Measurements from ENCODE around the gene TPRG1L.

Gene TPRG1L

GRCh38 chr1:3614755-3615742 lies 9.8 kb upstream of the TPRG1L start:
- TF ChIP-seq POLR2AphosphoS5 (IDR thresholded peaks at IDR 0.05; ENCODE audit: low read depth, low read length): no peak
- no peak for TF ChIP-seq SIN3A (IDR thresholded peaks at IDR 0.05; ENCODE audit: borderline replicate concordance, insufficient read depth, low read length)
- no peak for TF ChIP-seq REST (IDR thresholded peaks at IDR 0.05; ENCODE audit: insufficient read depth in 1 of 2, low read depth in 2 of 2, low read length in 2 of 2)
- no peak for TF ChIP-seq FOXP2 (optimal IDR thresholded peaks at IDR 0.05; ENCODE audit: borderline replicate concordance, extremely low read depth, extremely low read length, insufficient read depth)
- no peak for TF ChIP-seq TAF1 (IDR thresholded peaks at IDR 0.05; ENCODE audit: borderline replicate concordance, insufficient read depth, low read length)

- TF ChIP-seq POLR2AphosphoS5 (IDR thresholded peaks at IDR 0.05; ENCODE audit: low read depth, low read length): no peak
- TF ChIP-seq REST (IDR thresholded peaks at IDR 0.05; ENCODE audit: insufficient read depth in 1 of 2, low read depth in 2 of 2, low read length in 2 of 2): no peak
- no peak for TF ChIP-seq FOXP2 (optimal IDR thresholded peaks at IDR 0.05; ENCODE audit: borderline replicate concordance, extremely low read depth, extremely low read length, insufficient read depth)
- no peak for TF ChIP-seq SIN3A (IDR thresholded peaks at IDR 0.05; ENCODE audit: borderline replicate concordance, insufficient read depth, low read length)
Observed at GRCh38 chr1:3616861-3617260, 8.0 kb upstream of the TPRG1L start.

- no peak for TF ChIP-seq POLR2AphosphoS5 (IDR thresholded peaks at IDR 0.05; ENCODE audit: low read depth, low read length)
- TF ChIP-seq FOXP2 (optimal IDR thresholded peaks at IDR 0.05; ENCODE audit: borderline replicate concordance, extremely low read depth, extremely low read length, insufficient read depth): no peak
- no peak for TF ChIP-seq TAF1 (IDR thresholded peaks at IDR 0.05; ENCODE audit: borderline replicate concordance, insufficient read depth, low read length)
- no peak for TF ChIP-seq SIN3A (IDR thresholded peaks at IDR 0.05; ENCODE audit: borderline replicate concordance, insufficient read depth, low read length)
- TF ChIP-seq REST (IDR thresholded peaks at IDR 0.05; ENCODE audit: insufficient read depth in 1 of 2, low read depth in 2 of 2, low read length in 2 of 2): no peak
Observed at GRCh38 chr1:3617806-3618345, 6.9 kb upstream of the TPRG1L start.

GRCh38 chr1:3618531-3618880 lies 6.3 kb upstream of the TPRG1L start:
- no peak for TF ChIP-seq REST (IDR thresholded peaks at IDR 0.05; ENCODE audit: insufficient read depth in 1 of 2, low read depth in 2 of 2, low read length in 2 of 2)
- TF ChIP-seq POLR2AphosphoS5 (IDR thresholded peaks at IDR 0.05; ENCODE audit: low read depth, low read length): no peak
- no peak for TF ChIP-seq SIN3A (IDR thresholded peaks at IDR 0.05; ENCODE audit: borderline replicate concordance, insufficient read depth, low read length)
- no peak for TF ChIP-seq TAF1 (IDR thresholded peaks at IDR 0.05; ENCODE audit: borderline replicate concordance, insufficient read depth, low read length)
- TF ChIP-seq FOXP2 (optimal IDR thresholded peaks at IDR 0.05; ENCODE audit: borderline replicate concordance, extremely low read depth, extremely low read length, insufficient read depth): no peak

All from PFSK-1 (cell line).